Hepatocyte (in vitro differentiated cells): ENCODE data around the gene UCHL3. TPM values are rescaled to one million over a fixed set of nuclear protein-coding genes. Genes with fewer than 3 reads are reported as not detected.

ENCODE experiments used
- DNase-seq: peaks from one replicate; pipeline ENCODE4 v3.0.0-alpha.2; 2016; ENCODE audit warnings: low spot score
- H2AFZ ChIP-seq: fragments of 200-600 bp; sonication (generic); 2 replicates; pipeline ENCODE4 v1.6.0; 2016; ENCODE audit warnings: antibody characterized with exemption, mild to moderate bottlenecking
- H3K27ac ChIP-seq: fragments of 200-600 bp; sonication (generic); 2 replicates; pipeline ENCODE4 v1.5.1; 2016; ENCODE audit warnings: mild to moderate bottlenecking
- H3K27me3 ChIP-seq: fragments of 200-600 bp; sonication (generic); 2 replicates; pipeline ENCODE4 v1.6.1; 2016
- H3K36me3 ChIP-seq: fragments of 200-600 bp; sonication (generic); replicated peaks from 2 replicates; pipeline ENCODE4 v1.5.1; 2016; ENCODE audit warnings: low read depth; ENCODE audit not compliant: insufficient read depth
- H3K4me1 ChIP-seq: fragments of 200-600 bp; sonication (generic); 2 replicates; pipeline ENCODE4 v1.5.1; 2016; ENCODE audit warnings: mild to moderate bottlenecking, moderate library complexity; ENCODE audit not compliant: insufficient read depth
- H3K4me2 ChIP-seq: fragments of 200-600 bp; sonication (generic); 2 replicates; pipeline ENCODE4 v1.6.0; 2016
- H3K4me3 ChIP-seq: fragments of 200-600 bp; sonication (generic); 2 replicates; pipeline ENCODE4 v1.5.1; 2016; ENCODE audit warnings: mild to moderate bottlenecking
- H3K79me2 ChIP-seq: fragments of 200-600 bp; sonication (generic); 2 replicates; pipeline ENCODE4 v1.6.0; 2017; ENCODE audit warnings: mild to moderate bottlenecking
- H3K9me2 ChIP-seq: fragments of 200-600 bp; sonication (generic); replicated peaks from 2 replicates; pipeline ENCODE4 v1.6.0; 2017; ENCODE audit warnings: mild to moderate bottlenecking; ENCODE audit not compliant: insufficient read depth
- H3K9me3 ChIP-seq: fragments of 200-600 bp; sonication (generic); 2 replicates; pipeline ENCODE4 v1.5.1; 2016; ENCODE audit warnings: low read depth, mild to moderate bottlenecking
- H4K20me1 ChIP-seq: fragments of 200-600 bp; sonication (generic); 2 replicates; pipeline ENCODE4 v1.6.0; 2016; ENCODE audit warnings: mild to moderate bottlenecking; ENCODE audit not compliant: insufficient read depth, poor library complexity, severe bottlenecking
- EZH2 ChIP-seq: fragments of 200-600 bp; sonication (generic); IDR thresholded peaks from 2 replicates; pipeline ENCODE4 v1.6.1; 2016; ENCODE audit warnings: antibody characterized with exemption, mild to moderate bottlenecking, borderline replicate concordance
- EZH2phosphoT487 ChIP-seq: fragments of 200-600 bp; sonication (generic); IDR thresholded peaks from one replicate; pipeline ENCODE4 v1.6.1; 2018; ENCODE audit warnings: antibody characterized with exemption, mild to moderate bottlenecking, low read depth, moderate library complexity; ENCODE audit not compliant: unreplicated experiment, severe bottlenecking
- WGBS: methylation state at CpG from one replicate; pipeline ENCODE4 v1.1.6; 2016; ENCODE audit warnings: low lambda C conversion rate; ENCODE audit errors: missing lambda C conversion rate; 5-methylcytosine and 5-hydroxymethylcytosine counted together
- polyA plus RNA-seq: library from polyadenylated mRNA; unstranded; fragments of >200 nt; fragmentation: Nextera tagmentation; extraction: Ambion mirVana; gene quantifications from 2 replicates; pipeline ENCODE4 v1.2.1, GENCODE V29; 2016
- total RNA-seq: library from RNA; depleted of rRNA; stranded (reverse); fragments of >200 nt; gene quantifications from 2 replicates; pipeline ENCODE4 v1.2.3, GENCODE V29; 2014
- TF ChIP-seq, protein P1 (sequence below): fragments of 200-600 bp; sonication (generic); IDR thresholded peaks from 2 replicates; pipeline ENCODE4 v1.5.1; 2016; ENCODE audit warnings: antibody characterized with exemption, mild to moderate bottlenecking; ENCODE audit not compliant: poor library complexity

UCHL3 gene
- total and polyA plus RNA-seq, 2 experiments from 2014 or later = 42.0 to 77.5 TPM

DNA sequence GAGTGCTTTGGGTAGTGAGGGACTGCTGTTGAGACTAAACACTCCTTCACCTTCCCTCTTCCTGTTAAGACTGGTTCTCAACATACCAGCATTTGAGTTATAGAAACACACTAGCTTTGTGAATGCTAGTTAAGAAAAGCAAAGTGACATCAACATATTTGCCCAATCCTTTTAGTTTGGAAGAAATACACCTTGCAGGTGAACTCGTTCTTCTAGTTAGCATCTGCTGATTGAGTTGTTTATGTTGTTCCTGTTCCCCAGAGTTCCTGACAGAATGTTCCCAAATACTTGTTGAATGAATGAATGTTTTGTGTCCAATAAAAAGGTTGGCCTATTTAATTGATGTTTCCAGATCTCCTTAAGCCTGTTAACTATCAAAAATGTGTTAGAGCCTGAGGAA is 93.6 kb downstream of the UCHL3 start:
- H3K4me1 ChIP-seq = no peaks in the 10 kb centered on the region
- DNase-seq = no peak
- peaks cover 2% of the 10 kb centered on the region for H3K27me3 ChIP-seq
- H3K36me3 ChIP-seq = no peaks in the 10 kb centered on the region
- TF ChIP-seq, protein P1, sequence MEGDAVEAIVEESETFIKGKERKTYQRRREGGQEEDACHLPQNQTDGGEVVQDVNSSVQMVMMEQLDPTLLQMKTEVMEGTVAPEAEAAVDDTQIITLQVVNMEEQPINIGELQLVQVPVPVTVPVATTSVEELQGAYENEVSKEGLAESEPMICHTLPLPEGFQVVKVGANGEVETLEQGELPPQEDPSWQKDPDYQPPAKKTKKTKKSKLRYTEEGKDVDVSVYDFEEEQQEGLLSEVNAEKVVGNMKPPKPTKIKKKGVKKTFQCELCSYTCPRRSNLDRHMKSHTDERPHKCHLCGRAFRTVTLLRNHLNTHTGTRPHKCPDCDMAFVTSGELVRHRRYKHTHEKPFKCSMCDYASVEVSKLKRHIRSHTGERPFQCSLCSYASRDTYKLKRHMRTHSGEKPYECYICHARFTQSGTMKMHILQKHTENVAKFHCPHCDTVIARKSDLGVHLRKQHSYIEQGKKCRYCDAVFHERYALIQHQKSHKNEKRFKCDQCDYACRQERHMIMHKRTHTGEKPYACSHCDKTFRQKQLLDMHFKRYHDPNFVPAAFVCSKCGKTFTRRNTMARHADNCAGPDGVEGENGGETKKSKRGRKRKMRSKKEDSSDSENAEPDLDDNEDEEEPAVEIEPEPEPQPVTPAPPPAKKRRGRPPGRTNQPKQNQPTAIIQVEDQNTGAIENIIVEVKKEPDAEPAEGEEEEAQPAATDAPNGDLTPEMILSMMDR = no peak
- no peak for TF ChIP-seq EZH2phosphoT487
- no peak for TF ChIP-seq EZH2
- H3K9me2 ChIP-seq = no peaks in the 10 kb centered on the region
- H3K4me2 ChIP-seq = no peak overlapping the region
- H3K27ac ChIP-seq = no peak overlapping the region
- H3K4me3 ChIP-seq = no peak overlapping the region
- H3K79me2 ChIP-seq = peaks cover 3% of the 10 kb centered on the region
- H2AFZ ChIP-seq = no peak overlapping the region
- 62% methylated on average over 1 of the region's 1 CpG for WGBS
- no peaks in the 10 kb centered on the region for H3K9me3 ChIP-seq
- no peaks in the 10 kb centered on the region for H4K20me1 ChIP-seq

DNA sequence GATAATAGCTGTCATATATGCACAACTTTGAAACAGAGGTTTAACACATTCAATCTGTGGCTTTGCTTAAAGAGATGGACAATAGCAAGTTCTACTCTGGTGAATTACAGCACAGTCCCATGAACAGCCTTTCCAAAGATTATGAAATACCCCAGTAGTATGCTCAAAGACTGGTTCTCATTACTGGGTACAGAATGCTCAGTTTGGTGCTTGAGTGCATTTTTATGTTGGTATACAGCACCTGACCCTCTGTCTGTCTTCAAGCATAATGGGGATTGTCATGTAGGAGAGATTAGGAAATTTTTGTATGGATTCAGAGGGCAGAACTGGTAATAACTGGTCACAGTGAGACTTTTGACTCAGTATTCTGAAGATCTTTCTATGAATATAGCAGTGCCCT is 94.1 kb downstream of the UCHL3 start:
- no peaks in the 10 kb centered on the region for H4K20me1 ChIP-seq
- H3K9me3 ChIP-seq = no peaks in the 10 kb centered on the region
- no peak overlapping the region for H2AFZ ChIP-seq
- no peaks in the 10 kb centered on the region for H3K27me3 ChIP-seq
- no peaks in the 10 kb centered on the region for H3K9me2 ChIP-seq
- no peak overlapping the region for H3K27ac ChIP-seq
- TF ChIP-seq EZH2phosphoT487 = no peak
- TF ChIP-seq, protein P1 = no peak
- TF ChIP-seq EZH2 = no peak
- H3K36me3 ChIP-seq = no peaks in the 10 kb centered on the region
- H3K4me2 ChIP-seq = no peak overlapping the region
- DNase-seq = no peak
- peaks cover 3% of the 10 kb centered on the region for H3K79me2 ChIP-seq
- no peak overlapping the region for H3K4me3 ChIP-seq
- no peaks in the 10 kb centered on the region for H3K4me1 ChIP-seq

GRCh38 chr13:75645141-75645540 is 95.5 kb downstream of the UCHL3 start:
- Histone ChIP-seq H3K9me2 (no peaks in the 10 kb centered on the region), H3K79me2 (peaks cover 3% of the 10 kb centered on the region), H3K9me3 (no peaks in the 10 kb centered on the region), H3K4me1 (no peaks in the 10 kb centered on the region), H3K27ac (no peak overlapping the region), H3K36me3 (no peaks in the 10 kb centered on the region), H2AFZ (no peak overlapping the region), H3K27me3 (no peaks in the 10 kb centered on the region), H4K20me1 (no peaks in the 10 kb centered on the region), H3K4me3 (no peak overlapping the region), H3K4me2 (no peak overlapping the region)
- no peak for DNase-seq
- no peak for TF ChIP-seq EZH2phosphoT487
- TF ChIP-seq, protein P1 = no peak
- TF ChIP-seq EZH2 = no peak
- WGBS = 90% methylated on average over 3 of the region's 3 CpGs
